ENCODE results near the gene PIWIL1.

Gene PIWIL1

DNA sequence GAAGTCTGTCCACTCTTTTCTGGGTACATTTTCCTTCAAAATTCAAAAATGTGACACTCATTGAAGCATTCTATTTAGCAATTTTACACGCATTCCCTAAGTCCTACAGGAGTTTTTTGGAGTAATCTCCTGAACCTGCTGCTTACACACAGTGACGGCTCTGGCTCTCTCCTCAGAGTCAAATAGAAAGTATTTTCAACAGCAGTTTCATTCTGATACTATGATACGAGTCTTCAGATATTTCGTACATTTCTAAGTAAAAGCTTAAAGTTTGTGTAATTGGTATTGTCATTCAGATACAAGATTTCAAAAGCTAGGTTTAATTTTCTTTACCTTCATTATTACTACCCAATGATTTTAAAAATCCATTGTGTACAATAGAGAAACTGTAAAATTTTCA, 36.4 kb downstream of the PIWIL1 start:
- DNase-seq (ENCODE audit: low spot score) = no peak

DNA sequence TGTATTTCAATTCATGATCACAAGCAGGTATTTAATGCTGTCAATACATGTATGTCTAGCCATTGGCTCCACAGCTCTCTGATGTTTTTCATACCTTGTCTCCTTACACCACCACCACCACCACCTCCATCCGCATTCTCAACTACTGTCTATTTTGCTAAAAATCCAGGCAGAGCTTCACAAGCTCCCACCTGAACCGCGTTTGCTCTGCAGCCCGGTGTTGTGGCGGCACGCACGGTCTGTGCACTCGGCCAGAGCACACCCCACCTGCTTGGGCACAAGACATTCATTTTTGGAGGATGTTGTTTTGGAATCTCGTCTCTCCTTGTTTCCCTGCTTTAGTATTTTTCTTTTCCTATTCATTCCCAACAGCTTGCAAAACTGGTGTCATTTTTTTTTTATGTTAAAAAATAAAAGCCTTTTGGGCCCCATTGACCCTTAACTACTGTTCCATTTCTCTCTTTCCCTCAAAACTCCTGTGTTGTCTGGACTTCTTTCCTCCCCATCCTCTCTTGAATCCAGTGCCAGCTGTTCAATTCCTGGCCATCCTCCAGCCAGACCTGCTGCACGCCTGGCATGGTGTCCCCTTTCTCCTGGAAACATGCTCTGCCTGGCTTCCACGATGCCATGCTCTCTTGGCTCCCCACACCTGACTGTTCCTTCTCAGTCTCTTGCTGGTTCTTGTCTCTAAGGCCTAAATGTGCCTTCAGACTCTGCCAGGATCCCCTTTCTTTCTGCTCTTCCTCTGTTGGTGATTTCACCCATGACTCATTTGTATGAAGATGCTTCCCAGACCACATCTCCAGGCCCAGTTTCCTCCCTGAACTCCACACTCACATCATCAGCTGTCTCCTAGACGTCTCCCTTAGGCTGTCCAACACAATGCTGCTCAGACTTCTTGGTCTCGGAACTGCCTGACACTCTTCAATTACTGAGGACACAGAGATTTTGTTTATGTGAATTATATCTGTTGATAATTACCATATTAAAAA, 37.9 kb downstream of the PIWIL1 start:
- DNase-seq (ENCODE audit: low spot score) = no peak

DNA sequence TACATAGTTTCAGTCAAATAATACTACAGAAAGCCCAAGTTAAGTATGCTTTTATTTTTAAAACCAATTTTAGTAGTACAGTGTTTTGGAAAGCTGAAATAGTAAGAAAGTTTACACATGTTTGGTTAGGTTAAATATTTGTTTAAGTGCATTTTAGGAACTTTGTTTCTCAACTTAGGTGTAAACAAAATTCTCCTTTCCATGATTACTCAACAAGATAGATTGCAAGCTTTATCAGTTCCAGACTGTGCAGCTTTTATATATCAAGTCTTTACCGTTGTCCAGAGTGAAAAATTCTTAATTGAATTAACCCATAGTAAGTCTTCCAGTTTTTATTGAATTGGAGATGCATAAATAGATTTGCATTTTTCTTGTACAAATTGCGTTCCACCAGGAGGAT, 45.1 kb downstream of the PIWIL1 start:
- DNase-seq (ENCODE audit: low spot score) = no peak

DNA sequence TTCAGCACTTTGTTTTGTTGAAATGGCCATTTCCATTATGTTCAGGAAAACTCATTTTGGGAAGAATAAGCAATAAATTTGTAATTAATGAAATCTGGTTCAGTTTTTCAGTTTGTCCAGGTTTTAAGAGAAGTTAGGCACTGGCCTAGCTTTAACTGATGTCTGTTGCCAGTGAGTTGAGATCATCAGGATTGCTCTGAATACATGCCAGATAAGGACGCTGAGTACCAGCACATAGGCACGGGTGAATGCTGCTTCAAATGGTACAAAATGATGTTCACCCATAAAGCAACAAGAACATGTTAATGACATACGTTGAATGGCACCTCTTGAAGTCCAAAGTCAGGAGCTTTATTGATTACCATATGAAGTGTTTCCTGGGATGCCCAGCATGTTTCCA, 46.5 kb downstream of the PIWIL1 start:
- DNase-seq (ENCODE audit: low spot score) = no peak

DNA sequence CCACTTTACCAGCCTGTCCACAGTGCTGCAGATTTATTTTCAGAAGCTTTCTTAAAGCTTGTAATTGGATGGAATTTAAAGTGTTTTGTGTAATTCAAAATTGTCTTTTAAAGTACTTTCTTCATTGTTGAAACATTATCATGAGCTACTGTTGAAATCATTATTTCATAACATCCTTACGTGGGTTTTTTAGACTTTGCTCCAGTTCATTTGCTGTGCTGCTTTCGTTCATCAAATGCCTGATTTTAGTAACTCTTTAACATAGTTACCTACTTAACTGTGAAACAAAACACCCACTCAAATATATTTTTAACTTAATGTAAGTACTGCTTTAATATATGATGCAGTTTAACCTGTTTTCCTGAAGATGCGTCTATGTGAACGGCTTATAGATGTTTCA, 47.5 kb downstream of the PIWIL1 start:
- DNase-seq (ENCODE audit: low spot score) = no peak

DNA sequence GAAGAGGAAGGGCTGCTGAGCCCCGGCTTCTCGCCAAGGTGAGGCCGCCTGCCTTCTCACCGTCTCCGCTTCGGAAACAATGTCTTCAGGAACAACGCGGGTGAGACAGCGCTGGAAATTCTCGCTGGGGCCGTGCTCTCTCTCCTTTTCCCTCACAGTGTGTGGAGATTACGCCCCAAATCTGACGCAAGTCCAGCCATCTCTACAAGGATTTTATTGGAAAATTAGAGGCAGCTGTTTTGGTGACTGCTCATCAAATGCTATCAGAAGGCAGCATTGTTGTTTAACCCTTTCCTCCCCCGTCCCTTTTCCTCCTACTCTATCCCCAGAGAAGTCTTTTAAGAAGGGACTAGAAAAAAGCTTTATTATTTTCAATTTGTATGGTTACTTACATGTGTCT, 53.5 kb downstream of the PIWIL1 start:
- no peak for DNase-seq (ENCODE audit: low spot score)

DNA sequence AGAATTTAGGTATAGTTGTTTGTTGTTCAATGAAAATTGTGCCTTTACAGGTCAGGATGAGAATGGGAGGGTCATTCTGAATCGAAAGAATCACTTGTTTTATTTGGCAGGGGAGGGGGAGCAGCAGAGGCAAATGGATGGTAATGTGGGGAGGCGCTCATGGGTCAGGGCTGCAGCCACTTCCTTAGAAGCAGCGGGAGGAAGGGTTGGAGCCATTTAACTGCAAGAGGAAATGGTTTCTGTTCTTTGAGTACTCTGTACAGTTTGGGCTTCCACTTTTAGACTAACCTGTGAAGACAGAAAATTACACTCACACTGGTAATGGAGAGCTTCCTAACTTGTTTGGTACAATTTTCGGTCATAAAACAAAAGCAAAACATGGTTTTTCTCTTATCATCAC, 57.2 kb downstream of the PIWIL1 start:
- no peak for DNase-seq (ENCODE audit: low spot score)

DNA sequence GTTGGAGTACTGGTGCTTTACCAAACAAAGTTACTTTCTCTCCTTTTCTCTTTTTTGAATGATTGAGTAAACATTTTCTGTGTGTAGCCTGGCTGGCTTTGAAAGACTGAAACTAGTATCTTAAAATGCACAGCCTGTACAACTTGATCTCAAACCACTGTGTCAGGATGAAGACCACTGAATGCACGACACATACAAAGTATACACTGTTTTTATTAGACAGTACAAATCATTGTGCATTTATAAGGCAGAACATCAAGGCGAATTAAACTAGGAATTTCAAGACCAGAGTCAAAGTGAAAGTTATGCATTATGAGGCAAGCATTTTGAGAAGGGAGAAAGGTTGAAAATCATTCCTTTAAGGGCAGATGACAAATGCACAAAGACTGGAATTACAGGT, 59.0 kb downstream of the PIWIL1 start:
- no peak for DNase-seq (ENCODE audit: low spot score)

DNA sequence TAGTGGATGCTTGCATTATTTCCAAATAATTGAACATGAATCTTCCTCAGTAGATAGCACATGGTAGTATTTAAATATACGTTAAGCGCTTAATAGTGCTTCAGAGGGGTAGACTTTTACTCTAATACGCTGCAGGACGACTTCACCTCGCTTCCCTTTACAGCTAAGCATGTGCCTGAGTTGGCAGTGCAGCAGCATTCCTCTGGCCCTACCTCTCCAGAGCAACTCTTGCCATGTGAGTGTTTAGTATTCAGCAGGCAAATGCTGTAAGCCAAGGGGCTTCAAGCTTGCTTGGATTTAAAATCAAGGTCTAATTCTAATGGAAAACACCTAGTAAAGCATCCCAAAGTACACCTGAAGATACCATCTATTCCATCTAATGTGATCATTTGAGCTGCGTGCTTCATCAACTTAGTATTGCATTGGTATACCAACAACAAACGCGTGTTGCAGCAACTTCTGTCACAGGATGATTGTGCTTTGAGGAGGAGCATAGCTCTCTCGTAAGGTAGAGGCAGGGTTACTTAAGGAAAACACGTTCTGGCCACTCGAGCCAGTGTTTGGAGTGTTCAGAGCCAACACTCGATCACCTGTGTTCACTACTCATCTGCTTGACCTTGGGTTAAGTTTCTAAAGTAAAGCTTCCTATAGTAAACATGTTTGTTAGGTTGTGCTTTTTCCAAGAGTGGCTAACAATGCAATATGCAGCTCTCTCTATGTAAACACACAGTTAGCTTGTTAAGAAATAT, 60.6 kb downstream of the PIWIL1 start:
- DNase-seq (ENCODE audit: low spot score) = no peak

DNA sequence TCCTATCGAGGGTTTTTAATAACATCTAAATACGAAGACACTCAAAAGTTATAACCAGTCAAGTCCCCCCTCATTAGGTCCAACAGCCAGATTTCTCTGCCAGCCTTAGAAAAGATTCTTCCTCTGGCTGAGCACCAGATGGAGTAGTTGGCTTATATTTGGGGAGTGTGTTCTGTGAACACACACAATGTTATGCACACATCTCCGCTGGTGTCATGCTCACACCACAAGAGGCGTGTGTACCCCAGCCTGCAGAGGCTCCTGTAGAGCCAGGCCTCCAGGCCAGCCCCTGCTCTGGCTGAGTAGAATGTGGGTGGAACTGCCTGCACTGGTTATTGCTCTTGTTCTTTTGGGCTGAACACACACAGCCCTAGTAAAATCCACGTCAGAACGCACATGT, 64.0 kb downstream of the PIWIL1 start:
- no peak for DNase-seq (ENCODE audit: low spot score)

DNA sequence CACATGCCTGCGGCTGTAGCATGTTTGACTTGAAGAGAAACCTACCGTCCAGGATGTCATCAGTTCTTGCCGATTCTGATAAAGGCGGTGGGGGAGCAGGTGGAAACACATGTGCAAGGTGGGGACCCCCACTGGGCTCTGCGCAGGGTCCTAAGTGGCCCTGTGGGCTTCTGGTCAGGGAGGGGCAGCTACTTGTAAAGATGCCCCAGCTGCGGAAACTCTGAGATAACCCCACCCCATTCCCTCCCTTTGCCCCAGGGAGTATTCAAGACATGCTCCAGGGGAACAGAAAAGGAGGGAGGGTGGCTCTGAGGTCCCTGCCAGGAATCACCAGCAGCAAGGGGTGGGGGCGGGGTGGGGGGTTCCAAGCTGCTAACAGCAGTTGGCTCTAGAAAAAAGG, 67.6 kb downstream of the PIWIL1 start:
- DNase-seq (ENCODE audit: low spot score) = no peak

DNA sequence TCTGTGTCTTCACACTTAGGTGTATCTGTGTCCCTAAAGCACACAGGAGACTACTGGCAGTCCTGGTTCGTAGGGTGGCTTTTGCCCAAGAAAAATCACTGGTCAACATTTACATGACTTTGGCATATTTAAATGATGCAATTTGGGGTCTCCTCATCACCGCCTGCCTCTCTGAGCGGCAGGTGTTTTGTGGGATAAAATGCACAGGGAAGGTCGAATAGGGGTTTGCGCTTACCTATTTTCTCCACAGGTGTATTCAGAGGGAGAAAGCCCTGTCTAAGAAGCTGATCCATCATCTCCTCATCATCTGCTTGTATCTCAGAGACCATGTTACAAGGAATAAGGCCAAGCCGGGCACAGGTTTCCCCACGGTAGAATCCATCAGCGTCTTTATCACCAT, 74.7 kb downstream of the PIWIL1 start:
- no peak for DNase-seq (ENCODE audit: low spot score)

DNA sequence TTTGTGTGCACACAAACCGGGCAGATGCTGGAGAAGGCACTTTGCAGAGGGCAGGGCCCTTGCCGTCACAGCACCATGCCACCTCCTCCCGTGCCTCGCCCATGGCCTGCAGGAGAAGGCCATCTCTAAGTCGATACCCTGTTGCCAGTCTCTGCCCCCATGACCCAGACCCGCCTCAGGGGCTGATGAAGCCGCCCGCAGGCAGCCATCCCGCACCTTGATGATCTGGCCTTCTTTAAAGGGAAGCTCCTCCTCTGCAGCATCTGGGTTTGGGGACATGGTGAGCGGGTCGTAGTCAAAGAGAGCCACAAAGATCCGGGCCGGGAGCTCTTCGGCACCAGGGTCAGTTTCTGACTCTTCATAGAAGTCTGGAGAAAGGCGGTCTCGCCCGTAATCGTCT, 76.2 kb downstream of the PIWIL1 start:
- no peak for DNase-seq (ENCODE audit: low spot score)

DNA sequence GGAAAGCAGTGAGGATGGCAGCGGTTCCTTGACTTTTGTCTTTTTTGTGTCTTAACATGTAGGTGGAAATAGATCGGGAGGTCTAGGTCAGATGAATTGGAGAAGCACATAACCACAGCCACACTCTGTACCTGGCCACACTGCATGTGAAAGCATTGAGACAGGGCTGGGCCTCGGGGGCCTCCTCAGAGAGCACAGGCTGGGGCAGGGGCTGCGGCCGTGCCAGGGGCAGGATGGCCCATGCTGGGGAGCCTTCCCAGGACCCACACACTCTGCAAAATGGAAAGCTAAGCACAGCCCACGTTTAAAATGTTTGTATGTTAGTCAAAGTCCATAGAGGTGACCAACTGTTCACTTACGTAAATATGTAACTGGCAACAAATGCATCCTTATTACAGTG, 76.7 kb downstream of the PIWIL1 start:
- no peak for DNase-seq (ENCODE audit: low spot score)

DNA sequence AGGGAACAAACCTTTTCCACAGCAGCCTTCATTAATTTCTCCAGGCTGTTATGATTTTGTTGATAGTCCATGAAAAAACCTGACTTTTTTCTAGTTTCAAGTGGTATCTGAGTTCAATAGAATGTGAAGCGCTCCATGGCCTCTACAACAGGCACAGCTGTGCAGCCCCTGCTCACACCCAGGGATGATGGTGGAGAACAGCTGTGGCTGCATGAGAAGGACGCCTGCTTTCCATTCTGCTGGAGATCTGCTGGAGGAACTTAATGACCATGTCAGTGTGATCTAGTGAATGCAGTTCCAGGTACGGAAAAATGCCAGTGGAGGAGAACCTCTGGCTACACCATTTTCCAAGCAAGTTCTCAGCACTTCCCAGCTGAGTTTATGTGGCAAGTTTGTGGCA, 80.6 kb downstream of the PIWIL1 start:
- DNase-seq (ENCODE audit: low spot score) = no peak

DNA sequence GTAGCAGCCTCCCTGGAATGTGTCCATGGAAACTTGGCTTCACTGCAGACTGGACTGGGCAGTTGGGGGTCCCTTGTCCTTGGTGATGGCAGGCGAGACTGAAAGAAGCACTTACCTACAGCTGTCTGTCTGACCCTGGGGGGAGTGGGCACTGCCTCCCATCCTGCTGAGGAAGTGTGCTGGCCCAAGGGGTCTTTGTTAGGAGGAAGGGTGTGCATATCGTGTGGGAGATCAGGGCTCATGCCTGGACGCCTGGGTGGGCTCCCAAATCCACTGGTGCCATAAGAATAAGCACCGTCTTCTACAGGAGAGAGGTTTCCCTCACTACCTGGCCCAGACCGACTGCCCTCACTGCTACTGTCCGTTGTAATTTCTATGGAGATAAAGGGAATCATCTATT, 81.4 kb downstream of the PIWIL1 start:
- DNase-seq (ENCODE audit: low spot score) = no peak

DNA sequence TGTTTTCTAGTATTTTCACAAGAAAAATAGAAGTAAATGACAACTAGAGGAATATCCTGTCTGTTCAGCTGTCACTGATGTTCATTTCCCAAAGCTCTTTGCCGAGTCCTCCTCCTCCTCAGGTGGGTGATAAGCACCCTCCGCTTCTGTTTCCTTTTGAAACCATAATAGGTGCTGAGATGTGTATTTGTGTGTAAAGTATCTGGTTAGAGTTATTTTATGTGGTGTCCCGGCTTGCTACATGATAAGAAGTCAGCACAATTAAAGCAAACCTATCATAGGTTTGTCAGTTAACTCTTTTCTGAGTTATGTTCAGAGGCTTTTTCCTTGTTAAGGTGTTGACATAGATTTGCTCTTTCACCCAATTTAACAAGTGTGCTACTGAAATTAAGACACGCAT, 82.4 kb downstream of the PIWIL1 start:
- DNase-seq (ENCODE audit: low spot score) = no peak

DNA sequence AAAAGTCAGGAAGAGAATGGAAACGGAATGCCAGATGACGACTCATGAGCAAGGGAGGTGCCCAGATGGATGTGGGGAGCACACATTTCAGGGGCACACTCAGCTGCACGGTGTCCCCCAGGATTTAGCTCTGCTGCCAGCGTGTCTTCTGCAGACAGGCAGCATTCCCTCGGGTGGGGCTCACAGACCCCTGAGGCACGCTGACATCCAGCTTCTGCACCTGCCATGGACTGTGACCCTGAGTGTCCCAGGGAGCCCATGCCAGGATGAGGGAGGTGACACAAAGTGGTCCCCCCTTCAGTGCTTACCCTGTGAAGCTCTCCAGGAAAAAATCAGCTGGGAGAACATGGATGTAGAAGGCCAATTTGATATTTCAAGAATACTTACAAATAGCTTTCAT, 84.2 kb downstream of the PIWIL1 start:
- no peak for DNase-seq (ENCODE audit: low spot score)

Measured in left forelimb (tissue), 1 donor.